Measurements from ENCODE around the gene VWDE.

- TF ChIP-seq POLR2AphosphoS5 (IDR thresholded peaks at IDR 0.05; ENCODE audit: low read depth, low read length) (no peak), REST (IDR thresholded peaks at IDR 0.05; ENCODE audit: insufficient read depth in 1 of 2, low read depth in 2 of 2, low read length in 2 of 2) (no peak)
Measured at GRCh38 chr7:12350971-12351370, 52.7 kb downstream of the VWDE start.
